Measurements from ENCODE around the gene ANGPTL2. TPM values are rescaled to one million over a fixed set of nuclear protein-coding genes. Genes with fewer than 3 reads are reported as not detected.
A peak's percentile ranks its signal among the peaks of the same experiment; 100 is the strongest.

Gene ANGPTL2
- total RNA-seq, 4 donors from 2014 or later = 29.5 to 57.0 (median 41.3) TPM

- no peaks in the 10 kb centered on the region for H3K9me3 ChIP-seq
- intact Hi-C loops (cut with DNase I) = no loop called here
- H3K36me3 ChIP-seq = peaks cover 11 to 68% (median 46%) of the 10 kb centered on the region in 4 donors
- peak overlapping the region; percentile 57 to 63 (median 60) for H3K27ac ChIP-seq (replicated peaks in 1 of 4)
- H3K4me1 ChIP-seq = peaks cover 9 to 25% (median 18%) of the 10 kb centered on the region in 4 donors
- TF ChIP-seq EP300 (IDR thresholded peaks at IDR 0.05) (no peak), POLR2AphosphoS5 (IDR thresholded peaks at IDR 0.05) (no peak), POLR2A (IDR thresholded peaks at IDR 0.05; ENCODE audit: low read depth) (no peak), CTCF (IDR thresholded peaks at IDR 0.05) (no peak)
- DNase-seq (ENCODE audit: extremely low spot score) = no peak
- H3K4me3 ChIP-seq = no peak overlapping the region
- 90% methylated on average over 3 of the region's 6 CpGs for WGBS
- no peaks in the 10 kb centered on the region for H3K27me3 ChIP-seq
Measured at GRCh38 chr9:127090341-127090985, 32.0 kb downstream of the ANGPTL2 start.

DNA sequence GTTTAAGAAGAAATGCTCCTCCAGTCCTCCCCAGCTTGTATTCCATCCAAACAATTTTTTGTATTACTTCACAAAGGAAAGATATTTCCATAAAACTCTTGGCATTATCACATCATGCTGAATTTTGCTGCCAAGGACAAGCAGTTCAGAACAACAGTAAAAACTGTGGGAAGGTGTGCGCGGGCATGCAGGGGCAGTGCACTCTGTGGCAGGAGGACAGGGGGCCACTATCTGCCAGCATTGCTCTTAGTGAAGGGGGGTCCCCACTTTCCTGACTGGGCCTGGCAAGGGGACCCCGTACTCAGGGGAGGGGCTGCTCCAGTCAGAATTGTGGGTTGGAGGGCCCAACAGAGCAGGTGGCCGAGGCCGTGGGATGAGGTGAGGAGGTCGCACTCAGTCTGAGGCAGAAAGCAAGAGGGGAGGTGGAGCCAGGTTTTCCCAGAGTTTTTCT is 32.8 kb downstream of the ANGPTL2 start:
- Histone ChIP-seq H3K4me1 (peaks cover 9 to 25% (median 18%) of the 10 kb centered on the region in 4 donors), H3K27ac (replicated peaks in 1 of 4) (peak overlapping the region; percentile 57 to 63 (median 60)), H3K36me3 (peaks cover 11 to 68% (median 46%) of the 10 kb centered on the region in 4 donors), H3K4me3 (no peak overlapping the region), H3K27me3 (no peaks in the 10 kb centered on the region), H3K9me3 (no peaks in the 10 kb centered on the region)
- intact Hi-C loops (cut with DNase I) = no loop called here
- TF ChIP-seq CTCF (IDR thresholded peaks at IDR 0.05) (no peak), POLR2AphosphoS5 (IDR thresholded peaks at IDR 0.05) (peak; percentile 25 to 26), EP300 (IDR thresholded peaks at IDR 0.05) (no peak), POLR2A (IDR thresholded peaks at IDR 0.05; ENCODE audit: low read depth) (no peak)
- DNase-seq (ENCODE audit: extremely low spot score) = no peak
- WGBS = 85% methylated on average over 6 of the region's 6 CpGs

DNA sequence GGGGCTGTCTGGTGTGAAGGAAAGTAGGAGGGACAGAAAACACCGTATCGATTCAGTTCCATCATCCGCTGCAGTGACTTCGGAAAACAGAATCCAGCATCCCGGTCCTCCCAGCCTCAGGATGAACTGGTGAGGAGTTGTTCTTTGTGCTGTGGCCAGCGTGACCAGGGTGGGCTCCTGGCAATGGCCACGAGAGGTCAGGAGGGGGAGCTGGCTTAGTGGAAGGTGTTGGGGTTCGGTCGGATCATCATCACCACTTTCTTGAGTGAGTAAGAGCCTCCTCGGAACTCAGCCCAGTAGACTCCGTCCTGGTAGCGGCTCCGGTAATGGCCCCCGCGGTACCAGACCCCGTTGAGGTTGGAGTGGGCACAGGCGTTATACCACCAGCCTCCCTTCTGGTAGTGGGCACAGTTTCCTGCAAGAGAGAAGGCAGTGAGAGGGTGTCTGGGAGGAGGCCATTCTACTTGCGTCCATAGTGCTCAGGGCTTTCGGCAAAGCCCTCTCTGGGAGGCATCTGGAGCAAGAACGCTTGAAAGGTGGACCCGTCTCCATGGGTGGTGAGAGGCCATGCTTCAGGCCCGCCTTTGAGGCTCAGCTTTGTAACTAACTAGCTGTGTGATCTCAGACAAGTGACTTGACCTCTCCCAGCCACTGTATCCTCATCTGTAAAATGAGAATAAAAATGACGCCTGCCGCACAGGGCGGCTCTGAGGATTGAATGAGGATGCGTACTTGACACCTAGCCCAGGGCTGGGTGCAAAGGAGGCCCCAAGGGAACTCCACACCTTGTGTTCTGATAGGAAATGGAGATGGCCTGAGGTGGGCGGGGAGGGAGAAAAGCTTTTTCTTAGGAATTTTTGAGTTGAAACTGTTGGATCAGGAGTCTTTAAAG is 33.5 kb downstream of the ANGPTL2 start:
- Histone ChIP-seq H3K9me3 (no peaks in the 10 kb centered on the region), H3K4me1 (peaks cover 9 to 25% (median 18%) of the 10 kb centered on the region in 4 donors), H3K27me3 (no peaks in the 10 kb centered on the region), H3K4me3 (no peak overlapping the region), H3K36me3 (peaks cover 11 to 62% (median 45%) of the 10 kb centered on the region in 4 donors), H3K27ac (replicated peaks in 1 of 4) (peak overlapping the region; percentile 57 to 63 (median 60))
- intact Hi-C loops (cut with DNase I) = no loop called here
- 91% methylated on average over 24 of the region's 27 CpGs for WGBS
- TF ChIP-seq POLR2AphosphoS5 (IDR thresholded peaks at IDR 0.05) (no peak), EP300 (IDR thresholded peaks at IDR 0.05) (no peak), POLR2A (IDR thresholded peaks at IDR 0.05; ENCODE audit: low read depth) (no peak), CTCF (IDR thresholded peaks at IDR 0.05) (no peak)
- DNase-seq (ENCODE audit: extremely low spot score) = no peak

DNA sequence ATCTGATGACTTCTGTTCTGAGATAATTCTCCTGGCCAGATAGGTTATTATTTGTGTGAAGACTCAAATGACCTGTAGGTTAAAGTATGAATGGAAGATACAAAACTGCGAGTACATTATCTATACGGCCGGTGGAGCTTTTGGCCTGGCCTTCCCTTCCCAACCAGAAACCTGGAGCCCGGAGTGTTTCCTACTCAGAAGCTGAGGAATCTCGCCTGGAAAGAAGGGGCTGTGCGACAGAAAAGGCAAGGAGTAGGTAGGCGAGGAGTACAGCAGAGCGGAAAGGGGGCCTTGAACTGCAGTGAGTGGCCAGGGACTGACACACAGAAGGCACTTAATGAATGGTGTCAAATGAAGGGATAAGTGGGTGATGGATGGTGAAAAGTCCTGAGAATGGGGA is 34.6 kb downstream of the ANGPTL2 start:
- H3K4me1 ChIP-seq = peaks cover 16 to 29% (median 22%) of the 10 kb centered on the region in 4 donors
- no peaks in the 10 kb centered on the region for H3K27me3 ChIP-seq
- DNase-seq (ENCODE audit: extremely low spot score) = no peak
- 93% methylated on average over 8 of the region's 8 CpGs for WGBS
- H3K4me3 ChIP-seq = no peak overlapping the region
- H3K9me3 ChIP-seq = no peaks in the 10 kb centered on the region
- TF ChIP-seq POLR2AphosphoS5 (IDR thresholded peaks at IDR 0.05) (no peak), EP300 (IDR thresholded peaks at IDR 0.05) (no peak), CTCF (IDR thresholded peaks at IDR 0.05) (no peak), POLR2A (IDR thresholded peaks at IDR 0.05; ENCODE audit: low read depth) (no peak)
- intact Hi-C loops (cut with DNase I) = no loop called here
- H3K27ac ChIP-seq (replicated peaks in 1 of 4) = no peak overlapping the region
- H3K36me3 ChIP-seq = peaks cover 11 to 52% (median 39%) of the 10 kb centered on the region in 4 donors

All from esophagus muscularis mucosa (tissue), 4 donors.